ENCODE data around the gene CYSTM1.

CYSTM1 gene

GRCh38 chr5:140136624-140137023 lies 38.4 kb upstream of the CYSTM1 start:
- Histone ChIP-seq H3K36me3 (ENCODE audit: control insufficient read depth in 2 of 2, insufficient read depth in 2 of 2, low read length in 2 of 2) (no peaks in the 10 kb centered on the region), H3K4me1 (ENCODE audit: control insufficient read depth, insufficient read depth, low read length) (peaks cover 29% of the 10 kb centered on the region)

GRCh38 chr5:140140435-140140834 lies 34.6 kb upstream of the CYSTM1 start:
- H3K4me3 ChIP-seq (ENCODE audit: low read length in 2 of 2) = no peak overlapping the region
- H3K27ac ChIP-seq (ENCODE audit: low read length) = no peak overlapping the region
- no peaks in the 10 kb centered on the region for H3K36me3 ChIP-seq (ENCODE audit: control insufficient read depth in 2 of 2, insufficient read depth in 2 of 2, low read length in 2 of 2)
- peaks cover 36% of the 10 kb centered on the region for H3K4me1 ChIP-seq (ENCODE audit: control insufficient read depth, insufficient read depth, low read length)
- H3K9ac ChIP-seq (ENCODE audit: low read length in 2 of 2) = no peak overlapping the region
- no peaks in the 10 kb centered on the region for H3K9me3 ChIP-seq (ENCODE audit: control insufficient read depth in 2 of 2, low read length in 2 of 2)
- no peaks in the 10 kb centered on the region for H3K27me3 ChIP-seq (ENCODE audit: control insufficient read depth in 1 of 2, insufficient read depth in 2 of 2, low read length in 2 of 2)

More at GRCh38 chr5:140136624-140137023, 38.4 kb upstream of the CYSTM1 start:
- Histone ChIP-seq H3K9ac (ENCODE audit: low read length in 2 of 2) (no peak overlapping the region), H3K4me3 (ENCODE audit: low read length in 2 of 2) (no peak overlapping the region), H3K27me3 (ENCODE audit: control insufficient read depth in 1 of 2, insufficient read depth in 2 of 2, low read length in 2 of 2) (no peaks in the 10 kb centered on the region), H3K27ac (ENCODE audit: low read length) (no peak overlapping the region), H3K9me3 (ENCODE audit: control insufficient read depth in 2 of 2, low read length in 2 of 2) (no peaks in the 10 kb centered on the region)

GRCh38 chr5:140141241-140141640 lies 33.7 kb upstream of the CYSTM1 start:
- no peaks in the 10 kb centered on the region for H3K9me3 ChIP-seq (ENCODE audit: control insufficient read depth in 2 of 2, low read length in 2 of 2)
- H3K27me3 ChIP-seq (ENCODE audit: control insufficient read depth in 1 of 2, insufficient read depth in 2 of 2, low read length in 2 of 2) = no peaks in the 10 kb centered on the region
- H3K9ac ChIP-seq (ENCODE audit: low read length in 2 of 2) = no peak overlapping the region
- no peak overlapping the region for H3K4me3 ChIP-seq (ENCODE audit: low read length in 2 of 2)
- H3K36me3 ChIP-seq (ENCODE audit: control insufficient read depth in 2 of 2, insufficient read depth in 2 of 2, low read length in 2 of 2) = no peaks in the 10 kb centered on the region
- H3K27ac ChIP-seq (ENCODE audit: low read length) = no peak overlapping the region
- H3K4me1 ChIP-seq (ENCODE audit: control insufficient read depth, insufficient read depth, low read length) = peaks cover 43% of the 10 kb centered on the region

- no peaks in the 10 kb centered on the region for H3K27me3 ChIP-seq (ENCODE audit: control insufficient read depth in 1 of 2, insufficient read depth in 2 of 2, low read length in 2 of 2)
- no peak overlapping the region for H3K27ac ChIP-seq (ENCODE audit: low read length)
- H3K36me3 ChIP-seq (ENCODE audit: control insufficient read depth in 2 of 2, insufficient read depth in 2 of 2, low read length in 2 of 2) = no peaks in the 10 kb centered on the region
- H3K9ac ChIP-seq (ENCODE audit: low read length in 2 of 2) = no peak overlapping the region
- peaks cover 44% of the 10 kb centered on the region for H3K4me1 ChIP-seq (ENCODE audit: control insufficient read depth, insufficient read depth, low read length)
- no peaks in the 10 kb centered on the region for H3K9me3 ChIP-seq (ENCODE audit: control insufficient read depth in 2 of 2, low read length in 2 of 2)
- no peak overlapping the region for H3K4me3 ChIP-seq (ENCODE audit: low read length in 2 of 2)
These were observed 32.7 kb upstream of the CYSTM1 start for GRCh38 chr5:140142246-140142645.

GRCh38 chr5:140142856-140143255 lies 32.1 kb upstream of the CYSTM1 start:
- H3K4me1 ChIP-seq (ENCODE audit: control insufficient read depth, insufficient read depth, low read length) = peaks cover 44% of the 10 kb centered on the region
- H3K27me3 ChIP-seq (ENCODE audit: control insufficient read depth in 1 of 2, insufficient read depth in 2 of 2, low read length in 2 of 2) = no peaks in the 10 kb centered on the region
- no peaks in the 10 kb centered on the region for H3K36me3 ChIP-seq (ENCODE audit: control insufficient read depth in 2 of 2, insufficient read depth in 2 of 2, low read length in 2 of 2)
- no peaks in the 10 kb centered on the region for H3K9me3 ChIP-seq (ENCODE audit: control insufficient read depth in 2 of 2, low read length in 2 of 2)
- H3K4me3 ChIP-seq (ENCODE audit: low read length in 2 of 2) = no peak overlapping the region
- no peak overlapping the region for H3K9ac ChIP-seq (ENCODE audit: low read length in 2 of 2)
- H3K27ac ChIP-seq (ENCODE audit: low read length) = no peak overlapping the region

- Histone ChIP-seq H3K27me3 (ENCODE audit: control insufficient read depth in 1 of 2, insufficient read depth in 2 of 2, low read length in 2 of 2) (no peaks in the 10 kb centered on the region), H3K9me3 (ENCODE audit: control insufficient read depth in 2 of 2, low read length in 2 of 2) (no peaks in the 10 kb centered on the region), H3K9ac (ENCODE audit: low read length in 2 of 2) (no peak overlapping the region), H3K4me1 (ENCODE audit: control insufficient read depth, insufficient read depth, low read length) (peaks cover 44% of the 10 kb centered on the region), H3K4me3 (ENCODE audit: low read length in 2 of 2) (no peak overlapping the region), H3K27ac (ENCODE audit: low read length) (no peak overlapping the region), H3K36me3 (ENCODE audit: control insufficient read depth in 2 of 2, insufficient read depth in 2 of 2, low read length in 2 of 2) (no peaks in the 10 kb centered on the region)
These were observed 31.3 kb upstream of the CYSTM1 start for GRCh38 chr5:140143521-140144258.

- H3K4me3 ChIP-seq (ENCODE audit: low read length in 2 of 2) = peak overlapping the region; percentile 66 to 76
- H3K27me3 ChIP-seq (ENCODE audit: control insufficient read depth in 1 of 2, insufficient read depth in 2 of 2, low read length in 2 of 2) = no peaks in the 10 kb centered on the region
- peaks cover 44% of the 10 kb centered on the region for H3K4me1 ChIP-seq (ENCODE audit: control insufficient read depth, insufficient read depth, low read length)
- no peak overlapping the region for H3K27ac ChIP-seq (ENCODE audit: low read length)
- H3K9ac ChIP-seq (ENCODE audit: low read length in 2 of 2) = no peak overlapping the region
- H3K36me3 ChIP-seq (ENCODE audit: control insufficient read depth in 2 of 2, insufficient read depth in 2 of 2, low read length in 2 of 2) = no peaks in the 10 kb centered on the region
- no peaks in the 10 kb centered on the region for H3K9me3 ChIP-seq (ENCODE audit: control insufficient read depth in 2 of 2, low read length in 2 of 2)
These were observed 29.7 kb upstream of the CYSTM1 start for GRCh38 chr5:140145256-140145655.

GRCh38 chr5:140145818-140146522 lies 29.0 kb upstream of the CYSTM1 start:
- Histone ChIP-seq H3K4me1 (ENCODE audit: control insufficient read depth, insufficient read depth, low read length) (peaks cover 39% of the 10 kb centered on the region), H3K36me3 (ENCODE audit: control insufficient read depth in 2 of 2, insufficient read depth in 2 of 2, low read length in 2 of 2) (no peaks in the 10 kb centered on the region), H3K9ac (ENCODE audit: low read length in 2 of 2) (peak overlapping the region; percentile 31 to 36)

GRCh38 chr5:140146523-140146842 lies 28.5 kb upstream of the CYSTM1 start:
- peak overlapping the region in 1 of 2 donors; percentile 31 for H3K9ac ChIP-seq (ENCODE audit: low read length in 2 of 2)
- H3K4me3 ChIP-seq (ENCODE audit: low read length in 2 of 2) = peak overlapping the region in 1 of 2 donors; percentile 76
- H3K9me3 ChIP-seq (ENCODE audit: control insufficient read depth in 2 of 2, low read length in 2 of 2) = no peaks in the 10 kb centered on the region
- peaks cover 34% of the 10 kb centered on the region for H3K4me1 ChIP-seq (ENCODE audit: control insufficient read depth, insufficient read depth, low read length)
- H3K36me3 ChIP-seq (ENCODE audit: control insufficient read depth in 2 of 2, insufficient read depth in 2 of 2, low read length in 2 of 2) = no peaks in the 10 kb centered on the region
- H3K27me3 ChIP-seq (ENCODE audit: control insufficient read depth in 1 of 2, insufficient read depth in 2 of 2, low read length in 2 of 2) = no peaks in the 10 kb centered on the region
- no peak overlapping the region for H3K27ac ChIP-seq (ENCODE audit: low read length)

More at GRCh38 chr5:140145818-140146522, 29.0 kb upstream of the CYSTM1 start:
- no peaks in the 10 kb centered on the region for H3K27me3 ChIP-seq (ENCODE audit: control insufficient read depth in 1 of 2, insufficient read depth in 2 of 2, low read length in 2 of 2)
- H3K9me3 ChIP-seq (ENCODE audit: control insufficient read depth in 2 of 2, low read length in 2 of 2) = no peaks in the 10 kb centered on the region
- H3K27ac ChIP-seq (ENCODE audit: low read length) = no peak overlapping the region
- H3K4me3 ChIP-seq (ENCODE audit: low read length in 2 of 2) = peak overlapping the region; percentile 66 to 76

GRCh38 chr5:140147460-140147859 lies 27.5 kb upstream of the CYSTM1 start:
- H3K9ac ChIP-seq (ENCODE audit: low read length in 2 of 2) = no peak overlapping the region
- H3K4me1 ChIP-seq (ENCODE audit: control insufficient read depth, insufficient read depth, low read length) = peaks cover 29% of the 10 kb centered on the region
- H3K4me3 ChIP-seq (ENCODE audit: low read length in 2 of 2) = no peak overlapping the region
- no peaks in the 10 kb centered on the region for H3K9me3 ChIP-seq (ENCODE audit: control insufficient read depth in 2 of 2, low read length in 2 of 2)
- no peaks in the 10 kb centered on the region for H3K27me3 ChIP-seq (ENCODE audit: control insufficient read depth in 1 of 2, insufficient read depth in 2 of 2, low read length in 2 of 2)
- H3K36me3 ChIP-seq (ENCODE audit: control insufficient read depth in 2 of 2, insufficient read depth in 2 of 2, low read length in 2 of 2) = no peaks in the 10 kb centered on the region
- H3K27ac ChIP-seq (ENCODE audit: low read length) = no peak overlapping the region

- Histone ChIP-seq H3K4me3 (ENCODE audit: low read length in 2 of 2) (no peak overlapping the region), H3K9me3 (ENCODE audit: control insufficient read depth in 2 of 2, low read length in 2 of 2) (no peaks in the 10 kb centered on the region), H3K27me3 (ENCODE audit: control insufficient read depth in 1 of 2, insufficient read depth in 2 of 2, low read length in 2 of 2) (no peaks in the 10 kb centered on the region), H3K36me3 (ENCODE audit: control insufficient read depth in 2 of 2, insufficient read depth in 2 of 2, low read length in 2 of 2) (no peaks in the 10 kb centered on the region), H3K4me1 (ENCODE audit: control insufficient read depth, insufficient read depth, low read length) (peaks cover 25% of the 10 kb centered on the region), H3K27ac (ENCODE audit: low read length) (no peak overlapping the region), H3K9ac (ENCODE audit: low read length in 2 of 2) (no peak overlapping the region)
These were observed 26.5 kb upstream of the CYSTM1 start for GRCh38 chr5:140148508-140148907.
